HEK293T (cell line): Measurements from ENCODE around the gene TLE1.

ENCODE experiments used
- CTCF ChIA-PET: fragments of 350-600 bp; formaldehyde crosslinking; extraction: SDS; loops from one replicate; lab custom pipeline; 2021; ENCODE audit warnings: antibody characterized with exemption, inconsistent platforms; lab: Yijun Ruan, JAX
- POLR2A ChIA-PET: fragments of 350-600 bp; formaldehyde crosslinking; extraction: SDS; loops from one replicate; lab custom pipeline; 2020; ENCODE audit warnings: antibody characterized with exemption, inconsistent platforms; lab: Yijun Ruan, JAX
- DNase-seq: peaks from one replicate; pipeline ENCODE4 v3.0.0; 2012; ENCODE audit warnings: mixed read lengths; ENCODE audit errors: extremely low spot score
- ARNT ChIP-seq: fragments of 450-650 bp; IDR thresholded peaks from 2 replicates; pipeline ENCODE4 v1.6.1; 2017; ENCODE audit warnings: mild to moderate bottlenecking
- BHLHE40 ChIP-seq: fragments of 450-650 bp; IDR thresholded peaks from 2 replicates; pipeline ENCODE4 v1.6.1; 2016; ENCODE audit warnings: mild to moderate bottlenecking, moderate library complexity, borderline replicate concordance
- CTBP1 ChIP-seq: fragments of 450-650 bp; IDR thresholded peaks from 2 replicates; pipeline ENCODE4 v1.6.1; 2016; ENCODE audit warnings: borderline replicate concordance
- ELF4 ChIP-seq: fragments of 450-650 bp; IDR thresholded peaks from 2 replicates; pipeline ENCODE4 v1.6.1; 2017; ENCODE audit warnings: antibody characterized with exemption
- FOXA1 ChIP-seq: fragments of 450-650 bp; IDR thresholded peaks from 2 replicates; pipeline ENCODE4 v1.6.1; 2016; ENCODE audit warnings: mild to moderate bottlenecking
- FOXK2 ChIP-seq: fragments of 450-650 bp; IDR thresholded peaks from 2 replicates; pipeline ENCODE4 v1.6.1; 2016; ENCODE audit warnings: mild to moderate bottlenecking
- FOXM1 ChIP-seq: fragments of 450-650 bp; IDR thresholded peaks from 2 replicates; pipeline ENCODE4 v1.6.1; 2017; ENCODE audit warnings: mild to moderate bottlenecking, borderline replicate concordance
- HDGF ChIP-seq: fragments of 450-650 bp; IDR thresholded peaks from 2 replicates; pipeline ENCODE4 v1.6.1; 2017; ENCODE audit warnings: antibody characterized with exemption, borderline replicate concordance
- L3MBTL2 ChIP-seq: fragments of 450-650 bp; conservative IDR thresholded peaks from 2 replicates; pipeline ENCODE4 v1.6.1; 2016; ENCODE audit warnings: mild to moderate bottlenecking
- LEF1 ChIP-seq: fragments of 450-650 bp; IDR thresholded peaks from 2 replicates; pipeline ENCODE4 v1.6.1; 2017; ENCODE audit warnings: mild to moderate bottlenecking, borderline replicate concordance
- NFRKB ChIP-seq: fragments of 450-650 bp; IDR thresholded peaks from 2 replicates; pipeline ENCODE4 v1.6.1; 2016; ENCODE audit warnings: mild to moderate bottlenecking, moderate library complexity
- SP1 ChIP-seq: fragments of 450-650 bp; IDR thresholded peaks from 2 replicates; pipeline ENCODE4 v1.6.1; 2017
- SUZ12 ChIP-seq: fragments of 450-650 bp; IDR thresholded peaks from 2 replicates; pipeline ENCODE4 v1.6.1; 2016; ENCODE audit warnings: mild to moderate bottlenecking
- TARDBP ChIP-seq: fragments of 450-650 bp; IDR thresholded peaks from 2 replicates; pipeline ENCODE4 v1.6.1; 2016
- ZNF384 ChIP-seq: fragments of 450-650 bp; IDR thresholded peaks from 2 replicates; pipeline ENCODE4 v1.6.1; 2016
- TF ChIP-seq, protein P1 (sequence below): fragments of 450-650 bp; IDR thresholded peaks from 2 replicates; pipeline ENCODE4 v1.6.1; 2016

Gene TLE1

DNA sequence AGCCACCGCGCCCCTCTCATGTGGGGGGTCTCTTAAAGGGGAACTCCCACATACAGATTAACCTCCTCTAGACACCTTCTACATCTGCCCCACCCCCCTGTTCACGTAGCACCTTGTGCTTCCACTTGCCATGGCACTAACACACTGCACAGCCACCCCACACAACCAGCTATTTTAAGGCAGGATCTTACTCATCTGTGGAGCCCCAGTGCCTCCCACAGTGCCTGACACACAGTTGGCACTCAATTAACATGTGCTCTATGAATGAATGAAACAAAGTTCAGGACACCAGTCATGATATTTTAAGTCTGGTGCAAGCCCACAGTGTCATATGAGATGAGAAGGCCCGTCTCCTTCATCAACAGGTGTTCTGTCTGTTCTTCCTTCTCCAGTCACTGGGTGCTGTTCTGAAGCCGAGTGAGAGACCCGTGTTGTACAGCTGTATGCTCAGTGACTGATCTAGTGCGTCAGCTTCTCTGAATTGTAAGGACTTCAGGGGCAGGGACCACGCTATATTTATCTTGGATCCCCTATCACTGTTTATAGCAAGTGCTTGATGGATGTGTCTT lies 149.1 kb downstream of the TLE1 start:
- ChIA-PET CTCF (no interaction called here), POLR2A (no interaction called here)
- DNase-seq: no peak
- no peak for TF ChIP-seq SUZ12
- TF ChIP-seq, protein P1, sequence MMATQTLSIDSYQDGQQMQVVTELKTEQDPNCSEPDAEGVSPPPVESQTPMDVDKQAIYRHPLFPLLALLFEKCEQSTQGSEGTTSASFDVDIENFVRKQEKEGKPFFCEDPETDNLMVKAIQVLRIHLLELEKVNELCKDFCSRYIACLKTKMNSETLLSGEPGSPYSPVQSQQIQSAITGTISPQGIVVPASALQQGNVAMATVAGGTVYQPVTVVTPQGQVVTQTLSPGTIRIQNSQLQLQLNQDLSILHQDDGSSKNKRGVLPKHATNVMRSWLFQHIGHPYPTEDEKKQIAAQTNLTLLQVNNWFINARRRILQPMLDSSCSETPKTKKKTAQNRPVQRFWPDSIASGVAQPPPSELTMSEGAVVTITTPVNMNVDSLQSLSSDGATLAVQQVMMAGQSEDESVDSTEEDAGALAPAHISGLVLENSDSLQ: peak; percentile 56; the same call in 1 of the 2 replicates

DNA sequence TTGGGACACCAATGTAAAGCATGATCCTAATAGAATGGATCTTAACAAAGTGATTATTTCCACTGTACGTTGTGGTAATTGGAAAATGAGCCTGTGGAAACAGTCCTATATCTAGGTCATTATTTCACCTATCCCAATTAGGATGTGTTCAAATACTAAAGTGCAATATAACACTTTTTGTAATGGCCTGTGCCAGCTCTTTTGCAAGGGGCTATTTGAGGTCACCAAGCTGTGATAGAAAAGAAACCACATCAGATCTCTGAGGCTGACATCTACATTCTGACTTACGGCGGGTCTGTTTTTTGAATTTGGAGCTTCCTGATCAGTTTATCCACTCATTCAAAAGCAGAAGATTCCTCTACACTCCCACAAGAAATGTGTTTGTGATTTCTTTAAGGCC lies 150.0 kb downstream of the TLE1 start:
- POLR2A ChIA-PET: no interaction called here
- DNase-seq: no peak
- CTCF ChIA-PET: interaction anchor here (1.5 kb wide), 1 partner anchor 16 kb away, joined by 3 read pairs; no protein-coding TSS in a partner anchor
- TF ChIP-seq FOXK2: no peak

DNA sequence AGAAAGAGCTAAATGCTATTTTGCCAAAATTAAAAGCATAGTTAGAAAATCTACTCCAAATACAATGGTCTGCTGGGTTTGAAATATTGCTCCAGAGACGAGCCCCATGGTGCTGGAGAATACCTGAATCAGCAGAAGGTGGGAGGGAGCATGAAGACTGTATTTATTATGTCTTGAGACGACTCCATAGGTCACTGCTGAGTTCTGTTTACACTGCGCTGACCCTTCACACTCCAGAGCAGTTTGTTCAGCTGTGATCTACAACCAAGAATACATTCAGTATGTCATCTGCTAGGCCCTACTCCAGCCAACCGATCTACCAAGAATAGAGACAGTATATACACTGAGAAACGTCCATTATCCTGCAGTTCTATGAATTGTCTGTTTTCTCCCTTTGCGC lies 150.5 kb downstream of the TLE1 start:
- TF ChIP-seq L3MBTL2: no peak
- no peak for TF ChIP-seq CTBP1
- TF ChIP-seq ARNT: no peak
- POLR2A ChIA-PET: no interaction called here
- CTCF ChIA-PET: interaction anchor here (0.6 to 1.5 kb wide), 2 partner anchors 11 to 16 kb away, joined by 3 to 7 read pairs; no protein-coding TSS in a partner anchor

DNA sequence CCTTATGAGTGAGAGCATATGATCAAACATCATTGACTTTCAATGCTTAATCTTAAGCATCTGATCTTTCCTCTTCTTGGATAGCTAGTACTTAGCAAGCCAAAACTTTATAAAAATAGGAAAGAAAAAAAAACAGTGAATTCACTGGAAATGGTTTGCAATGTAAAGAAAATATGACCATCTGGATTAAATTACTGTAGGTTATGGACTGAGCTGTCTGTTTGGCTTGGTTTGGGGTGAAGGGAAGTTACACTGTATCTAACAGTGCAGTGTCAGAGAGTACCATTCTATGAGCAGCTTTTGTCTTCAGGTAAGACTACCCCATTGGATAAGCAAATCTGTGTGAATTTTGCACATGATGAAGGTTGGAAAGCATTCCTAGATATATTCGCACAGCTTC lies 151.4 kb downstream of the TLE1 start:
- ChIA-PET POLR2A (no interaction called here), CTCF (interaction anchor here (1.5 kb wide), 1 partner anchor 15 kb away, joined by 3 read pairs; no protein-coding TSS in a partner anchor)
- DNase-seq: no peak
- TF ChIP-seq NFRKB (no peak), ARNT (no peak), SP1 (no peak), FOXM1 (no peak), L3MBTL2 (no peak), FOXK2 (no peak), CTBP1 (no peak), FOXA1 (no peak), BHLHE40 (no peak), SUZ12 (no peak), TARDBP (no peak), LEF1 (no peak), HDGF (no peak), ZNF384 (no peak), ELF4 (no peak)
- TF ChIP-seq, protein P1: no peak

More for the DNA sequence above, 150.5 kb downstream of the TLE1 start:
- no peak for DNase-seq

DNA sequence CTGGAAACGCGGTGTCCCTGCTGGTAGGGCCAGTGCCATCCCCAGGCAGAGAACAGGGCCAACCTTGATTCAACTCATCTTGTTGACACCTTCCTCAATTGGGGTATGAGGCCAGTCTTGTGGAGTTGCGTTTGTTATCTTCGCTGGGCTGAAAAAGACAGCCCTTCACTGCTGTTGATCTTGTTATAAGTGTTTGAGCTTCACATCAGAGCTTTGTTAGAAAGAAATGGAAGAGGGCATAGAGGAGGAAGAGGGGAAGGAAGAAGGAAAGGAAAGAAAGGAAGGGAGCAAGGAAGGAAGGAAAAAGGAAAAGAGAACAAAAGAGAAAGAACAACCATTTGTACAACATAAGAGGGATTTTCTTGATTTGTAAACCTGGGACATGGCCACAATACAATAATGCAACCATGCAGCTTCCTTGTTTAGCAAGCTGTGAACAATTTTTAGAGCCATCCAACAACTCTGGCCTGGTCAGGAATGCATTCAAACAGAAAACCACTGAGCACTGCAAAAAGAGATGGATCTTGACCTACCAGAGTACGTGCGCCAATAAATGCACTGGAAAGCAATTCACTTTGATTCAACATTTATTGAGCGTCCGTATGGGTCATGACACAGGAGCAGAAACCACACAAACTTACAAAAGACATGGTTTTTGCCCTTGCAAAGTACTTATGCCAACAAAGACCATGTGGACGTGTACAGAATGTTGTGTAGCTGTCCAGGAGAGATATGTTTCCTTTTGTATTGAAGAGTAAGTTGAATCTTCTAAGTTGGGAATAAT lies 152.9 kb downstream of the TLE1 start:
- ChIA-PET POLR2A (no interaction called here), CTCF (no interaction called here)
- no peak for DNase-seq
- no peak for TF ChIP-seq FOXK2
- TF ChIP-seq, protein P1: no peak
- TF ChIP-seq LEF1: no peak
- TF ChIP-seq CTBP1: no peak
- no peak for TF ChIP-seq BHLHE40
- no peak for TF ChIP-seq ARNT
- no peak for TF ChIP-seq SUZ12
- no peak for TF ChIP-seq ZNF384
- TF ChIP-seq ELF4: no peak
- TF ChIP-seq HDGF: no peak
- no peak for TF ChIP-seq TARDBP
- TF ChIP-seq L3MBTL2: no peak
- no peak for TF ChIP-seq SP1
- TF ChIP-seq FOXA1: no peak
- no peak for TF ChIP-seq NFRKB
- TF ChIP-seq FOXM1: no peak

DNA sequence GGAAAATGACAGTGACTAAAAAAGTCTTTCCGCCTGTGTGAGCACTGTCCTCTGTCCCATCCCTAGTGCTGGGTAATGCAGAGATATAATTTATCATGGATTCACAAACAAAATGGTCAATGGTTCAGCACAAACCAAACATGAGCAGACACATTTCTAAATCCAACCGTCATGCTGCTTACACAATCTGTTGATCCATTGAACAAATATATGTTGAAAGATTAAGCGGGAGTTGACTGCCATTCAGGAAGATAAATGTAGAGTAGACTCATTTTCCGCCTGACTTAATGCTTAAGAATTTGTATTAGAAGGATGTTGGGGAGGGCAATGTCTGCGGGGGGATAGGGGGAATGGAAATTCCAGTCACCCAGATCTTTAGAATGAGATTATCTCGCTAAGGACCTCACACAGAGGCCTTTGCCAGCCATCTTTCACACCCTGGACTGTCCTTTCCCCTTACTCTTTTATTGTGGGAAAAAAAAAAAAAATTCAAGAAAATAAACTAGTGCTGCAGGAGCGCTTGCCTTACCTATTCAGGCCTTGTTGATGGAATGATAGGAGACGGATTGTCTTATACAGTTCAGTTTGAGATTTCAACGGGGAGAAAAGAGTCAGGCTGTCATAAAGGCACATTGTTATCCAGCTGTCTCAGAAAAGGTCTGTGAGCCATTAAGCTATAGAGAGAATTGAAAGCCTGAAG lies 153.7 kb downstream of the TLE1 start:
- CTCF ChIA-PET: no interaction called here
- no peak for DNase-seq
- no peak for TF ChIP-seq HDGF
- TF ChIP-seq, protein P1: peak; percentile 81
- POLR2A ChIA-PET: no interaction called here
